MV-4-11 (cell line): ENCODE measurements around the gene CDK10.
A peak's percentile ranks its signal among the peaks of the same experiment; 100 is the strongest.

ENCODE experiments used
- DNase-seq: peaks from one replicate; lab custom pipeline; 2025; lab: John Stamatoyannopoulos, UW

CDK10 gene

DNA sequence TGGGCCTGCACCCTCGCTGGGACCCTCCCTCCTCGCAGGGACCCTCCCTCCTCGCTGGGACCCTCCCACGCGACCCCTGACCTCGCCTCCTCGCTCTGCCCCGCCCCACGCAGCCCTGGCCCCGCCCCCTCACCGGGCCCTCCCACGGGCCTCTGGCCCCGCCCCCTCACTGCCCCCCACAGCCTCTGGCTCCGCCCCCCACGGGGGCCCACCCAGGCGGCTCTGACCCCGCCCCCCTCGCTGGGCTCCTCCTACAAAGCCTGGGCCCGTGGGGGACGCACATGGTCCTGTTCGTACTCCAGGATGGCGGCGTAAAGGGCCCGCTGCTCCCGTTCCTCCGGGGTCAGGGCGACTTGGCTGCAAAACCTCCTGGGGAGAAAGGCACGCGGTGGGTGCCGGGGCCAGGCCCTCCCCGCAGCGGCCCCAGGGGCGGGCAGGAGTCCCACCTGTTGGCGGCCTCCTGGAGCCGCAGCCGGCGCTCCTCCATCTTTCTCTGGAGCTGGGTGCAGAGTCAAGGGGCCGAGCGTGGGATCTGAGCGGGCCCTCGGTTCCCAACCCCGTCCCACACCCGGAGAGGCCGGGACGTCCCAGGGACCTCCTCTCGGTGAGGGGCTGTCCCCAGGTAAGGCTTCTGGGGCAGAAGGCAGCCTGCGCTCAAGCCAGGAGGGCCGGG, 25.2 kb downstream of the CDK10 start:
- DNase-seq: peak; percentile 64

DNA sequence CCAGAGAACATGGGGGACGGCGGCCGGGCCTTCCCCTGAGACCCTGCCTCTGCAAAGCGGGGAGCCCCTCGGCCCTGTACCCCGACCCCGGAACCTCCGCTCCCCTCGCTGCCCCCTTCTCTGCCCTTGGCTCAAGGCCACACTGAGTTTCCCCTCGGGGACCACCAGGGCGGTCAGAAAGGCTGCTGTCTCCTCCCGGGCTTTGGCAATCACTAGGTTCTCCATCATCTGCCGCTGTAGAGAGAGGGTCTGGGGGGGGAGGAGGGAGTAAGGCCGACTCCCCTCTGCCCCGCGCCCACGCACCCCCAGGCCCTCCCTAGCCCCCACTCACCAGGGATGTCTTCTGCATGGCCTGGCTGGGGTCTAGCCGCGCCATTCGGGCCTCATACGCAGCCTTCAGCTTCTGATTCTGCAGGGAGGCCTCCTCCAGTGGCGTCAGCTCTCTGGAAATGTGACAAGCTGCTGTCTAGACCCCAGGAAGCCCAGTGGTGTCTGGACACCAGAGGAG, 25.8 kb downstream of the CDK10 start:
- no peak for DNase-seq

DNA sequence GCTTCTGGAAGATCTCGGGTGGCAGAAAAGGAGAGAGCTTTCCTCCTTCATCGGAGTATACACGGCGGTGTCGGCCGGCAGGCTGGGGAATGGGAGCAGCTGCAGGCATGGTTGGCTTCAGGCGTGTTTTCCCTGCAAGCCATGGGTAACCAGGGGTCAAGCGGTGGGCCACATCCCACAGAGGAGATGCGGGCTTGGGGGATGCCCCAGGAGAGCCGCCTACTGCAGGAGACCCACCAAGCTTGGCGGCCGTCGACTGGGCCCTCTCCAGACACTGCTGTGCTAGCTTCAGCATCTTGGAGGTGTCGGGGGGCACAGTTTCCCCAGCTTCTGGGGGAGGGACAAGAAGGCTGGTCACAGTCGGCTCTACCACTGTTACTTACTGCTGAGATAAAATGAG, 30.0 kb downstream of the CDK10 start:
- no peak for DNase-seq

DNA sequence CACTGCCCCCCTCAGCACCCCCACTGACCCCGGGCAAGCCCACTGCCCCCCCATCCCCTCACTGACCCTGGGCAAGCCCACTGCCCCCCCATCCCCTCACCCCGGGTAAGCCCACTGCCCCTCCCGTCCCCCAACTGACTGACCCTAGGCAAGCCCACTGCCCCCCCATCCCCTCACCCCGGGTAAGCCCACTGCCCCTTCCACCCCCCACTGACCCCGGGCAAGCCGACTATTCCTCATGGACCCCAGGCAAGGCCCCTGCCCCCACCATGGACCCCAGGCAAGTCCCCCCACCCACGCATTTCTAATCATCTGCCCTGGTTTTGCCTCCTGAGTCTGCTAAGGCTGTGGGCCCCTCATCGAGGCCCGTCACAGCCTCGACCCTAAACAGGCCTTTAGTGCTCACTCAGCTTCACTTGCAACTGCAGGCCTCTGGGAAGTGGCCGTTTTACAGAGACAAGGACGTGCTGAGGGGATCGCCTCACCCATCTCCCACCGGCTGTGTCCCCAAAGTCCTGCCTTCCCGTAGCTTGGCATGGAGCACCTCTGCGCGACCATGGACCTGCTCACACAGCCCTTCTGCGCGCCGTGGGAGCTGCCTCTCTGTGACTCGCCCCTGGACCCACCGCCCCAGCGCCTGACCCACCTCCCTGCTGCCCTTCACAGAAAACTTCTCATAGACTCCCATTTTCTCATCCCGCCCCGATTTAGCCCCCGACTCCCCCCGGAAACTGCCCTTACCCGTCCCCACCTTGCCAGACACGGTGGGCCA, 30.6 kb downstream of the CDK10 start:
- DNase-seq: no peak

DNA sequence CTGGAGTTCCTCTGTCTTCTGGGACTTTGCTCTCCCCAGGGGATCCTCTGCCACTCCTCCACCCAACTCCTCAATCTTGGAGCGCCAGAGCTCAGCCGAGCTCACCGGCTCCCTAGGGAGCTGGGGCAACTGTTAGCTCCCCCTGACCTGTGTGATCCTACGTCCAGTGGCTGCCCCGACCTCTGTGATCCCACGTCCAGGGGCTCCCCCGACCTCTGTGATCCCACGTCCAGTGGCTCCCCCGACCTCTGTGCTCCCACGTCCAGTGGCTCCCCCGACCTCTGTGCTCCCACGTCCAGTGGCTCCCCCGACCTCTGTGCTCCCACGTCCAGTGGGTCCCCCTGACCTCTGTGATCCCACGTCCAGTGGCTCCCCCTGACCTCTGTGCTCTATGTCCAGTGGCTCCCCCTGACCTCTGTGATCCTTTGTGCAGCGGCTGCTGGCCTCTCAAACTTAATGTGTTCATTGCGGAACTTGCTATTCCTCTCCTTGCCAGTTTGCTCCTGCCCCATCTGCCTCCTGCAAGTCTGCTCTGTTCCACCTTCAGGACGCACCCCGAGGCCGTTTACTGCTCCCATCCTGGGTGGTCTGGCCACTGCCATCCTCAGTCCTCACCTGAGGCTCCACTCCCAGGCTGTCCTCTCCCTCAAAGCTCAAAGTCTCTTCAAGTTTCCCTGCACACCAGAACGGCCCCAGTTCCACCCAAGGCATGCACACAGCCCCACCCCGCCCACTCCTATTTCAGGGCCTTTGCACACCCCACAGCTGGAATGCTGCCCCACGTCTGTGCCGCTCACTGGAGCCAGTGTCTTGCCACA, 31.4 kb downstream of the CDK10 start:
- DNase-seq: no peak

DNA sequence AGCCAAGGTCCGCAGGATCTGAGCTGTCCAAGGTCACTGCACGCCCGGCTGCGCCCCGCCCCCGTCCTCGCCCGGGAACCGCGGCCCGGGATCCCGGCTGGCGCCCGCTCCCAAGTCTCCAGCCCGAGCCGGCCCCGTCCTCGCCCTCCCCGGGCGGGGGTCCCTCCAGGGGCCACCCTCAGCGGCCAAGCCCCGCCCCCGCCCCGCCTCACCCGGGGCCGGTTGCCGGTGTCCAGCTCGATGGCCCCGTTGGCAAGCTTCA, 34.0 kb downstream of the CDK10 start:
- DNase-seq: no peak

DNA sequence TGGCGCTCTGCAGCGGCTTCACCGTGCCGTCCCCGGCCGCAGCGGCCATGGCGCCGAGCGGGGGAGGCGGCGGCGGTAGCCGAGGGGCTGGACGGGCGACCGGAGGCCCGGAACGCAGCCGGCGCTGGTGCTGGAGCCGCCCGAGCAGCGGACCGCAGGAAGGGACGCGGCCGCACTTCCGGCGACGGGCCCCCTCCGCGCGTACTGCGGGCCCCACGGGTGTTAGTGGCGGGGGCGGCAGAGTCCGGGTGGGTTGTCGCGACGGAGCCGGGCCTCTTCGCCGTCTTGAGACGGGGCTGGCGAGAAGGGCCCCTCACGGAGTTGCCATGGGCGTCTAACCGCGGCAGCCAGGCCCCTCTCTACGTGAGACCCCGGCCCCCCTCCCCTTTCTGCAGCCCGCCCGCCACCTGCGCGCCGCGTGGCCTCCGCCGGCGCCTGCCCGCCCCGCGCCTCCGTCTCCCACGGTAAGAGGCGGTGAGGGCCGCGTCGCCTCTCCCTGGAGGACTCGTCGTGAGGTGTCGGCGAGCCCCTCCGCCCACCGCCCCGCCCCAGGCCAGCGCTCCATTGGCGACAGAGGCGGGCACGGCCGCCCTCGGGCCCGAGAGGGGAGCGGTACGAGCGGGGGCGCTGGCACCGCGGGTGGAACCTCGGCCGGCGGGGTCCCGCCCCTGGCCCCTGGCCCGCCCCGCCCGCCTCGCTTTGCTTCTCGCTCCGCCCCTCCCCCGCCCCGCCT, 34.5 kb downstream of the CDK10 start, which contains the start of the genes VPS9D1 and ZNF276:
TSS of gene VPS9D1 (minus strand) at position 86 of the 733 bp plus-strand sequence. CDS start at position 49, 37 bp downstream.
TSS of gene ZNF276 (plus strand) at position 725 of the 733 bp plus-strand sequence. CDS start 104 bp downstream, outside the sequence.
- DNase-seq: peak; percentile 66

DNA sequence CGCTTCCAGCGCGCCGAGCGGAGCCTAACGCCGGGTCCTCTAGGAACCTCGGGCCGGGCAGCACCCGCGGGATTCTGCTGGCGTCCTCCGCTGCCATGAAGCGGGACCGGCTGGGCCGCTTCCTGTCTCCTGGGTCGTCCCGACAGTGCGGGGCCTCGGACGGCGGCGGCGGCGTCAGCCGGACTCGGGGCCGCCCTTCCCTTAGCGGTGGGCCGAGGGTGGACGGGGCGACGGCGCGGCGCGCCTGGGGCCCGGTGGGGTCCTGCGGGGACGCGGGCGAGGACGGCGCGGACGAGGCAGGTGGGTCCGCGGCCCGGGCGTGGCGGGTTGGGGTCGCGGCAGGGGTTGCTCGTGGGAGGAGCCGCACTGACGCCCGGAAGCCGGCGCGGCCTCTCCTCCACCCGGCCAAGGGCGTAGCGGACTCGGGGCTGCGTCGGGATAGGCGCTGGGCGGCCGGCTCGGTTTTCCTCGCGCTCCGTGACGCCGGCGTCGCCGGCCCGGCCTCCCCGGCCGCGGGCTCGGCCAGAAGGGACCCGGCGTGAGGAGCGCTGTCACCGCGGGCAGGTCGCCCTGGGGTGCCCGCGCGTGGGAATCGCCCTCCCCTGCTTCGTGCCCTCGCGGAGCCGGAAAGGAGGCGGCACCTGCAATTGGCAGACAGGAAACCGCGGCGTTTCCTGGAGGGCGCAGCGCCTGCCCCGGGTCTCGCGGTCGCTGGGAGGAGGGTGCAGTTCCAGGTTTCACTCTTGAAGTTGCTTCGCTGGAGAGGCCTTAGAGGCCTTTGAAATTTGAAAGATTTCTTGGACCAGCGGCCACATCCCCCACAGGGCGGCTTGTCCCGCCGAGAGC, 35.3 kb downstream of the CDK10 start:
- DNase-seq: peak; percentile 80

DNA sequence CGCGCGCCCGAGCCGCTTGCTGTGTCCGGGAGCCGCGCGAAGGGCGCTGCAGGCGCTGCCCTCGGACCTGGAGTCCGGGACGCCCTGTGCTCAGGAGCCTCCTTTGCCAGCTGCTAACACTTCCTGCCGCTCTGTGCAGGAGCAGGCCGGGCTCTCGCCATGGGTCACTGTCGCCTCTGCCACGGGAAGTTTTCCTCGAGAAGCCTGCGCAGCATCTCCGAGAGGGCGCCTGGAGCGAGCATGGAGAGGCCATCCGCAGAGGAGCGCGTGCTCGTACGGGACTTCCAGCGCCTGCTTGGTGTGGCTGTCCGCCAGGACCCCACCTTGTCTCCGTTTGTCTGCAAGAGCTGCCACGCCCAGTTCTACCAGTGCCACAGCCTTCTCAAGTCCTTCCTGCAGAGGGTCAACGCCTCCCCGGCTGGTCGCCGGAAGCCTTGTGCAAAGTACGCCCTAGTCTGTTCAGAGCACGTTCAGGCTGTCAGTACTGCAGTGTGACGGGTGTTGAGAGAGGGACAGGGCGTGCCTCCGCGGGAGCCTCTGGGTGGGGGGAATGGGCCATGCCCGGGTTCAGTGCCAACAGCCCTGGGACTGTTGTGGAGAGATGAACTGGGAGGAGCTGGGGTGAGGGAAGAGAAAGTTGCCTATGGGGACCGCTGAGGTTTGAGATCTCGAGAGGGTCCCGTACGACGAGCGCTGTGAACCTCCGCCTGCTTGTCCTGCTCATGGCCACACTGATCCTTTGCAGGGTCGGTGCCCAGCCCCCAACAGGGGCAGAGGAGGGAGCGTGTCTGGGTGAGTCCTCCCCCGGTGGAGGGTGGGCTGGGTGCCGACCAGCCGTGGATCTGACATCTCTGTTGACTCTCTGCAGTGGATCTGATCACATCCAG, 36.1 kb downstream of the CDK10 start:
- peak; percentile 49 for DNase-seq

DNA sequence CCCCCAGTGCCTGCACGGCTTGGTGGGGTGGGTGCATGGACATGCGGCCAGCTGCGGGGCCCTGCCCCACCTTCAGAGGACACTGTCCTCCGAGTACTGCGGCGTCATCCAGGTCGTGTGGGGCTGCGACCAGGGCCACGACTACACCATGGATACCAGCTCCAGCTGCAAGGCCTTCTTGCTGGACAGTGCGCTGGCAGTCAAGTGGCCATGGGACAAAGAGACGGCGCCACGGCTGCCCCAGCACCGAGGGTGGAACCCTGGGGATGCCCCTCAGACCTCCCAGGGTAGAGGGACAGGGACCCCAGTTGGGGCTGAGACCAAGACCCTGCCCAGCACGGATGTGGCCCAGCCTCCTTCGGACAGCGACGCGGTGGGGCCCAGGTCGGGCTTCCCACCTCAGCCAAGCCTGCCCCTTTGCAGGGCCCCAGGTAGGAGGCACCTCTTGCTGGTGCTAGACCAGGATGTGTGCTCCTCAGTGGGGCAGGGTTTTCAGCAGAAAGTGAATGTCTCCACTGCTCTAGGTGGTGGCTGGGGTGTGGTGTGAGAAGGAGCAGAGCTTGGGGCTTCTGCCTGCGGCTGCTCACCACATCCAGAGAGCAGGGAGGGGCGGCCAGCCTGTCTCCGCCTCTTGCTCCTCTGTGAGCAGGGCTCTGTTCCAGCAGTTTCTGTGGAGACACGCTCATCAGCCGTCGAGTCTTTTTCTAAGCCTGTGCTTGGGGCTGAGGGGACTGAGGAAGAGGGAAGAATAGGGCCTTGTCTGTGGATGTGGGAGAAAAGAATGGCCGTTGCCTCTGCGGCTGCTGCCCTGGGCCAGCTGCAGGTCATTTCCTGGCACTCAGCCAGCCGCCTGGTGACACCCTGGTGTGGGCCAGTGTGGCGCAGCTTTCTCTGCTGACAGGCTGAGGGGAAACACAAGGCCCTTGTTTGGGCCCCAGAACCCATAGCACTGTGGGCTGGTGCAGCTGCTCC, 37.1 kb downstream of the CDK10 start:
- DNase-seq: no peak

DNA sequence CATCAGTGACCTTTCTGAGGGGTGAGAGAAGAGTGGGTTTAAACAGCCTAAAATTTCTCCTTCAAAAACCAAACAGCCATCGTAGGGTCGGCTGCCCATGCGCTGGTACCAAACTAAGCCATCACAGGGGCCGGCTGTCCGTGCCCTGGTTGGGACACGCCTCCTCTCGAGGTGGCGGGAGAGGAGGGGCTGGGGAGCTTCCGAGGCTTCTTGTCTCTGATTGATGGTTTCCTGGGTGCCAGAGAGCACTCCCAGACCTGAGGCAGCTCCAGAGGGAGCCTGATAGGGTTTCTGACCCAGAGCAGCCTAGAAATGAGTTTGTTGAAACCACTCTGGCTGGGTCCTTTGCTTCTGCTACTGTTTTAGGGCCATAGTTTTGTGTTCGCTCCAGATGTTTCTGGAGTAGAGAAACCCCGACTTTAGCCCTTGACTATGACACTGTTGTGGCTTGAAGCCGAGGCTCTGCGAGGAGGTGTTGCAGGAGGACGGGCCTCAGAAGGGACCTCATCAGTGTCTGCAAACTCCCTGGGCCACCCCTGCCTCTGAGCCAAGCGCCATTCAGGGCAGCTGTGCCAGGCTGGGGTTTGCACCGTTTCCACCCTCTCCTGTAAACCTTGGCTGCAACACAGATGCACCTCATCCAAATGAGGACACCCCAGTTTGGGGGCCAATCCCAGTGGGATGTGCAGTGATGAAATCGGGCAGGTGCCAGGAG, 41.1 kb downstream of the CDK10 start:
- no peak for DNase-seq

DNA sequence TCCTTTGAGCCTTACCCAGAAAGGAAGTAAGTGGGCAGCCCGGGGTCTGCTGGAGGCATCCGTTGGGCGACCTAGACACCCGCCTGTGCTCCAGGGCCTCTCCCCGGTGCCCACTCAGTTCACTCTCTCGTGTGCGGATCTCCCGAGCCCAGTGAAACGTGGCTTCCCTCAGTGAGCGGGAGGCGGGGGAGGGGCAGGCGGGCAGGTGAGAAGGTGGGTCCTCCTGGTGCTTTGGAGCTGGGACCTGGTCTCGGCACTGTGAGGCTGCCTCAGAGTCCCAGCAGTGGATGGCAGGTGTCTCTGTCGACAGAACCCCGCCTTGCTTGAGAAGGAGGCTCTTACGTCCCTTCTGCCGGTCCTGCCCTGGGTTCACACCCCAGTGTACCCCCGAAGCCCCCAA, 42.8 kb downstream of the CDK10 start:
- no peak for DNase-seq

DNA sequence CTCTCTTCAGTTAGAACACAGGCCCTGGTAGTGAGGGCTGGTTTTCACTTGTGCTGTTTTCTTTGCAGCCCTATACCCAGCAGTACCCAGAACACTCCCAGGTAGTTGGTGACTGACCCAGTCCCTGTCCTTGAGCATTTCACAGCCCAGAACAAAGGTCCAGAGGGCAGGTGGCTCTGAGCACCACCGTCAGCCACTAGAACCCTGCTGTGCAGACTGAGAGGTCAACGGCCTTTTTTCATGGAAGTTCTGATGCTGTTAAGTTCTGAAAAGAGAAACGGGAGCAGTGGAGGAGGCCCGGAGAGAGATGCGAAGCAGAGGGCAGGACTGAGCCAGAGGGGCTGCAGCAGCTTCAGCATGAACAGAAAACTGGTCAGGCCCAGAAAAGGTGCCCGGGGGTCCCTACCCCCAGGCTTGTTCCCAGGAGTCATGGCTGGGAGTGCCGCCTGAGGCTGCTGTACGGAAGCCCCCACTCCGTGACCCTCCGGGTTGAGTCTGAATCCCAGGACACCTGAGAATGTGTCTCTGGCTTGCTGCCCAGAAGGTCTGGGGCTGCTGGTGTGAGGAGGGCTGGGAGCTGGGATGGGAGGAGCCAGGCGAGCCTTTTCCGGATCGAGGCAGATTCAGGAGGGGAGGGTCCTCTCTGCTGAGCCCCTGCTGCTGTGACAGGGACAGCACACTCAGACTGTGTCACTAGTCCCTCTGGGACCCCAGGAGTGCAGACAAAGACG, 43.5 kb downstream of the CDK10 start:
- no peak for DNase-seq

DNA sequence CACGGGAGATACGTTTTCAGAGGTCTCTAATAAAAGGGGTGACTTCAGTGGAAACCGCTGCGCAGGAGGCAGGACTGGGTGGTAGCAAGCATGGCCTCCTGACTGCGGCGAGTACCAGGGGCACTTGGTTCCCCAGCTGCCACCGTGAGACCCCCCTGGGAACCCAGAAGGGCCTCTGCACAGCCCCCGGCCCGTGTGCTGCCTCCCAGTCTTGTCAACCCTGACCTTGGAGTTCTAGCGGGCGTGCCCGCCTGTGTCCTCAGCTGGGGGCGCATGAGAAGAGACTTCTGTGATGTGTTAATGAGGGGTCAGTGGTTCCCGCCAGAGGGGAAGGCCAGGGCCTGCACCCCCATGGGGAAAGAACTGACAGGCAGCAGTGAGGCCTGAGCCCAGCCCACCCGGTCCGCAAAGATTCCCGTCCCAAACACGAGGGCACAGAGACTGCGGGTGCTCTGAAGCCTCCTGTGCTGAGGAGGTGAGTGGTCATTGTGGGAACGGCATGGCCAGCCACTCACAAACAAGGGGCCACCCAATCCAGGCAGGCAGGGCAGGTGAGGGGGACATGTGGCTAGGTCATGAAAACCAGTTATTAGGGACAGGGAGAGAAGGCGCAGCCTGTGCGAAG, 44.2 kb downstream of the CDK10 start:
- DNase-seq: no peak

DNA sequence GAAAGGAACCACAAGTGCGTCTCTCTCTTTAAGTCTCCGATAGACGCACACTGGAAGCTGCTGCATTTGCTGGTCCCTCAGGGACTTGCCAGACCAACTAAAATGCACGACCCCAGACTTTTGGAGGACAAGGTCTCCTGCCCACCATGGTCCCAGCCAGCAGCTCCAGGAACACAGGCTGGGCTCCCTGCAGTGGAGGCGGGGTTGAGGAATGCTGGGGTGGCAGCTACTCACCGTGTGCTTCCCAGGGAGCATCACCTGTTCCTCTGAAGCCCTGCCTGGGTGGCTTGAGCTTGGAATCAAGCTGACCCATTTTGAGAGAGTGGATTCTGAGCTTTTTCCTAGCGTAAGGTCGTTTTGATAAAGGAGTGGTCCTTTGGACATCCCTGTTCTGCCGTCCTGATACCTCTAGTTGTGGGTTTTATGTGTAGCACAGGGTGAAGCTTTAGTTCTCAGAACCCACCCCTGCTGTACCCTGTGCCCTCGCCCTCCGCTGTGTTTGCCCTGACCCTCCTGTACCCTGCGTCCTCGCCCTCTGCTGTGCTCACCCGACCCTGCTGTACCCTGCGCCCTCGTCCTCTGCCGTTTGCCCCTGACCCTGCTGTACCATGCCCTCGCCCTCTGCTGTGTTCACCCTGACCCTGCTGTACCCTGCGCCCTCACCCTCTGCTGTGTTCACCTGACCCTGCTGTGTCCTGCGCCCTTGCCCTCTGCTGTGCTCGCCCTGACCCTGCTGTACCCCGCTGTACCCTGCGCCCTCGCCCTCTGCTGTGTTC, 45.8 kb downstream of the CDK10 start:
- DNase-seq: no peak

DNA sequence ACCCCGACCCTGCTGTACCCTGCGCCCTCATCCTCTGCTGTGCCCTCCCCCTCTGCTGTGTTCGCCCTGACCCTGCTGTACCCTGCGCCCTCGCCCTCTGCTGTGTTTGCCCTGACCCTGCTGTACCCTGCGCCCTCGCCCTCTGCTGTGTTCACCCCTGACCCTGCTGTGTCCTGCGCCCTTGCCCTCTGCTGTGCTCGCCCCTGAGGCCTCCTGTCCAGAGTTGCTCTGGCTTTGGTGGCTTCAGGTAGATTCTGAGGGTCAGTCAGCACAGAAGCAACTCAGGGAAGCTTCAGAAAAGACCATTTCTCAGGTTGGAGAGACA, 46.4 kb downstream of the CDK10 start:
- DNase-seq: no peak
